SU-DHL-6 (cell line): ENCODE data around the gene BOD1L1.

Source experiments
- EZH2phosphoT487 ChIP-seq: fragments of 200-600 bp; sonication (generic), shearing (Covaris generic); conservative IDR thresholded peaks from 2 replicates; pipeline ENCODE4 v1.6.1; 2018; ENCODE audit warnings: mild to moderate bottlenecking, antibody characterized with exemption, low read length, moderate library complexity, mixed read lengths
- TF ChIP-seq, protein P1 (sequence below): fragments of 200-600 bp; sonication (generic); IDR thresholded peaks from one replicate; pipeline ENCODE4 v1.5.1; 2017; ENCODE audit warnings: antibody characterized with exemption, mild to moderate bottlenecking, low read length, moderate library complexity; ENCODE audit not compliant: insufficient read depth, poor library complexity, severe bottlenecking

DNA sequence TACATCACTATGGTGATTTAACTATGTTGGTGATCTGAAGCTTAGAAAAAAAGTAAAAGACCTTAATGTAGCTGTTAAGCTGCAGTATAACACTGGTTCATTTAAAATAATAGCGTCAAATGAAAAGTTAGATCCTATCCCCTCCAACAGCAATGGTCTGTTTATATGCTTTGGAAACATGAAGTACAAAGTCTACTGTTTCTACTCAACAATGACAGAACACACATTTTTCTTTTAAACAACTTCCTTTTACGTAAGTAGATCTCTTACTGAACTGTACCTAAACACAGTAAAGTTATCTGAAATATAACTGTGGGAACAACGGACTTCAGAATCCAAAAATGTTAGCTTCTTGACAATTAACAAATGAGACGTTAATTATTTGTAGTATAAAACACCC lies 35.3 kb downstream of the BOD1L1 start:
- TF ChIP-seq, protein P1, sequence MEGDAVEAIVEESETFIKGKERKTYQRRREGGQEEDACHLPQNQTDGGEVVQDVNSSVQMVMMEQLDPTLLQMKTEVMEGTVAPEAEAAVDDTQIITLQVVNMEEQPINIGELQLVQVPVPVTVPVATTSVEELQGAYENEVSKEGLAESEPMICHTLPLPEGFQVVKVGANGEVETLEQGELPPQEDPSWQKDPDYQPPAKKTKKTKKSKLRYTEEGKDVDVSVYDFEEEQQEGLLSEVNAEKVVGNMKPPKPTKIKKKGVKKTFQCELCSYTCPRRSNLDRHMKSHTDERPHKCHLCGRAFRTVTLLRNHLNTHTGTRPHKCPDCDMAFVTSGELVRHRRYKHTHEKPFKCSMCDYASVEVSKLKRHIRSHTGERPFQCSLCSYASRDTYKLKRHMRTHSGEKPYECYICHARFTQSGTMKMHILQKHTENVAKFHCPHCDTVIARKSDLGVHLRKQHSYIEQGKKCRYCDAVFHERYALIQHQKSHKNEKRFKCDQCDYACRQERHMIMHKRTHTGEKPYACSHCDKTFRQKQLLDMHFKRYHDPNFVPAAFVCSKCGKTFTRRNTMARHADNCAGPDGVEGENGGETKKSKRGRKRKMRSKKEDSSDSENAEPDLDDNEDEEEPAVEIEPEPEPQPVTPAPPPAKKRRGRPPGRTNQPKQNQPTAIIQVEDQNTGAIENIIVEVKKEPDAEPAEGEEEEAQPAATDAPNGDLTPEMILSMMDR: no peak
- no peak for TF ChIP-seq EZH2phosphoT487
